ENCODE data around the gene ZNHIT2. TPM values are rescaled to one million over a fixed set of nuclear protein-coding genes. Genes with fewer than 3 reads are reported as not detected.

The ZNHIT2 gene
- total and polyA plus RNA-seq, 2 of the 13 experiments (the other 11 are each of a cell fraction or from before 2014, with no cell fraction given), result 1.1 to 6.5 TPM

DNA sequence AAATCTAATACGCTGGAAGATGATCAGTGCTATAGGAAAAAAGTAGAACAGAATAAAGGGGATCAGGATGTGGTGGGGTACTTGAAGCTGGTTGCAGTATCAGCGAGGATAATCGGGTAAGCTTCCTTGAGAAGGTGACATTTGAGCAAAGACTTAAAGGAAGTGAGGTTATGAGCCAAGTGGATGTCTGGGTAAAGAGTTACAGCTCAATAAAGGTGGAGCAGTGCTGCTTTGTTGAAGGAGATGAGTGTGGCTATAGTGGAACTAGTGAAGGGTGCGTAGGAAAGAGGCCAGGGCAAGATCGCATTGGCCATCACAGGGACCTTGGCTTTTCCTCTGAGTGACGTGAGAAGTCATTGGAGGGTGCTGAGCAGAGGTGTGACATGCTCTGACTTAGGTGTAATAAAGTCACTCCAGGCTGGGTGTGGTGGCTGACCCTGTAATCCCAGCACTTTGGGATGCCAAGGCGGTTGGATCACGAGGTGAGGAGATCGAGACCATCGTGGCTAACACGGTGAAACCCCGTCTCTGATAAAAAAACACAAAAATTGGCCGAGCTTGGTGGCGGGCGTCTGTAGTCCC lies 19.1 kb upstream of the ZNHIT2 start (continued):
- TF ChIP-seq NR2C2 (CRISPR knock-in tag; IDR thresholded peaks at IDR 0.05; ENCODE audit: borderline replicate concordance) (no peak), ZNF224 (CRISPR knock-in tag; IDR thresholded peaks at IDR 0.05) (no peak), ETV6 (CRISPR knock-in tag; conservative IDR thresholded peaks at IDR 0.05) (no peak), NFIB (CRISPR knock-in tag; IDR thresholded peaks at IDR 0.05; ENCODE audit: borderline replicate concordance) (no peak), ELF3 (CRISPR knock-in tag; IDR thresholded peaks at IDR 0.05) (no peak), PCBP1 (IDR thresholded peaks at IDR 0.05; ENCODE audit: borderline replicate concordance, low read depth, low read length) (no peak), RXRB (CRISPR knock-in tag; IDR thresholded peaks at IDR 0.05; ENCODE audit: borderline replicate concordance) (no peak), HNF4A (CRISPR knock-in tag; IDR thresholded peaks at IDR 0.05) (no peak), GABPA (IDR thresholded peaks at IDR 0.05; ENCODE audit: low read depth, low read length) (no peak), GABPA (CRISPR knock-in tag; IDR thresholded peaks at IDR 0.05; ENCODE audit: low read depth) (no peak)
- TF ChIP-seq, protein P1, sequence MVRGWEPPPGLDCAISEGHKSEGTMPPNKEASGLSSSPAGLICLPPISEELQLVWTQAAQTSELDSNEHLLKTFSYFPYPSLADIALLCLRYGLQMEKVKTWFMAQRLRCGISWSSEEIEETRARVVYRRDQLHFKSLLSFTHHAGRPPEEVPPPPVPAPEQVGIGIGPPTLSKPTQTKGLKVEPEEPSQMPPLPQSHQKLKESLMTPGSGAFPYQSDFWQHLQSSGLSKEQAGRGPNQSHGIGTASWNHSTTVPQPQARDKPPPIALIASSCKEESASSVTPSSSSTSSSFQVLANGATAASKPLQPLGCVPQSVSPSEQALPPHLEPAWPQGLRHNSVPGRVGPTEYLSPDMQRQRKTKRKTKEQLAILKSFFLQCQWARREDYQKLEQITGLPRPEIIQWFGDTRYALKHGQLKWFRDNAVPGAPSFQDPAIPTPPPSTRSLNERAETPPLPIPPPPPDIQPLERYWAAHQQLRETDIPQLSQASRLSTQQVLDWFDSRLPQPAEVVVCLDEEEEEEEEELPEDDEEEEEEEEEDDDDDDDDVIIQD (CRISPR knock-in tag; IDR thresholded peaks at IDR 0.05; ENCODE audit: low read depth), result no peak
- TF ChIP-seq, protein P2, sequence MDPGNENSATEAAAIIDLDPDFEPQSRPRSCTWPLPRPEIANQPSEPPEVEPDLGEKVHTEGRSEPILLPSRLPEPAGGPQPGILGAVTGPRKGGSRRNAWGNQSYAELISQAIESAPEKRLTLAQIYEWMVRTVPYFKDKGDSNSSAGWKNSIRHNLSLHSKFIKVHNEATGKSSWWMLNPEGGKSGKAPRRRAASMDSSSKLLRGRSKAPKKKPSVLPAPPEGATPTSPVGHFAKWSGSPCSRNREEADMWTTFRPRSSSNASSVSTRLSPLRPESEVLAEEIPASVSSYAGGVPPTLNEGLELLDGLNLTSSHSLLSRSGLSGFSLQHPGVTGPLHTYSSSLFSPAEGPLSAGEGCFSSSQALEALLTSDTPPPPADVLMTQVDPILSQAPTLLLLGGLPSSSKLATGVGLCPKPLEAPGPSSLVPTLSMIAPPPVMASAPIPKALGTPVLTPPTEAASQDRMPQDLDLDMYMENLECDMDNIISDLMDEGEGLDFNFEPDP (CRISPR knock-in tag; conservative IDR thresholded peaks at IDR 0.05), result no peak
- TF ChIP-seq, protein P3, sequence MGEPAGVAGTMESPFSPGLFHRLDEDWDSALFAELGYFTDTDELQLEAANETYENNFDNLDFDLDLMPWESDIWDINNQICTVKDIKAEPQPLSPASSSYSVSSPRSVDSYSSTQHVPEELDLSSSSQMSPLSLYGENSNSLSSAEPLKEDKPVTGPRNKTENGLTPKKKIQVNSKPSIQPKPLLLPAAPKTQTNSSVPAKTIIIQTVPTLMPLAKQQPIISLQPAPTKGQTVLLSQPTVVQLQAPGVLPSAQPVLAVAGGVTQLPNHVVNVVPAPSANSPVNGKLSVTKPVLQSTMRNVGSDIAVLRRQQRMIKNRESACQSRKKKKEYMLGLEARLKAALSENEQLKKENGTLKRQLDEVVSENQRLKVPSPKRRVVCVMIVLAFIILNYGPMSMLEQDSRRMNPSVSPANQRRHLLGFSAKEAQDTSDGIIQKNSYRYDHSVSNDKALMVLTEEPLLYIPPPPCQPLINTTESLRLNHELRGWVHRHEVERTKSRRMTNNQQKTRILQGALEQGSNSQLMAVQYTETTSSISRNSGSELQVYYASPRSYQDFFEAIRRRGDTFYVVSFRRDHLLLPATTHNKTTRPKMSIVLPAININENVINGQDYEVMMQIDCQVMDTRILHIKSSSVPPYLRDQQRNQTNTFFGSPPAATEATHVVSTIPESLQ (CRISPR knock-in tag; conservative IDR thresholded peaks at IDR 0.05), result no peak
